ENCODE measurements around the gene MYH7B. TPM values are rescaled to one million over a fixed set of nuclear protein-coding genes. Genes with fewer than 3 reads are reported as not detected.
A peak's percentile ranks its signal among the peaks of the same experiment; 100 is the strongest.

The MYH7B gene
- total RNA-seq, 1 experiment from 2014 or later = 0.74 TPM

DNA sequence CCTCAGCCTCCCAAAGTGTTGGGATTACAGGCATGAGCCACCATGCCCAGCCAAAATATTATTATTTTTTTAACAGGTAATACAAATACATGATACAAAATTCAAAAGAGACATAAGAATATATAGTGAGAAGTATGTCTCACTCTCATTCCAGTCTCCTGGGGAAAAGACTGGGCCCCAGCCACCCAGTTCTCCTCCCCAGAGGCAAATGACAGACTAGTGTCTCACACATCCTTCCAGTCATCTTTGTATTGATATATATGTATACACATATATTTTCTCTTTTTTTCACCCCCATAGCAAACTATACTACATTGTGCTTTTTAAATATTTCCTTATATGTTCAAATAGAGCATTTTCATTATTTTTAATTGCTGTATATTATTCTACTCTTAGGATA, 8.3 kb upstream of the MYH7B start:
- Histone ChIP-seq H3K9ac (ENCODE audit: low read length) (no peak overlapping the region), H3K4me1 (ENCODE audit: control insufficient read depth in 1 of 2, insufficient read depth in 2 of 2, low read length in 2 of 2) (no peaks in the 10 kb centered on the region)
- CTCF ChIA-PET = no interaction called here

DNA sequence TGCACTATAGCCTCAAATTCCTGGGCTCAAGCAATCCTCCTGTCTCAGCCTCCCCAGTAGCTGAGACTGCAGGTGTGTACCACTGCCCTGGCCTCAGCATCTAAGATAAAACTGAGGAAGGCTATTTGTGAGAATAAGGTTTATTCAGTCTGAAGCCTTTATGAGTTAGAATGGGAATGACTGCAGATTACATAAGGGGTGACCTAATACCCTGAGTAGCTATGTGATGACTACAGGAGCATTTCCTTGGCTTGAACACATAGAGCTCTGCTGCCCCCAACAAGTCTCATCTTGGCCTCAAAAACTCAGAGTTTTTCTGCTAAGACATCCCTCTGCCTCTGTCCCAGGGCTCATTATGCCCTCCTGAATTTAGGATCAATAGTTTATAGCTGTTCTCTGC, 7.6 kb upstream of the MYH7B start:
- ATAC-seq (no peak), DNase-seq (ENCODE audit: low read depth, low spot score) (no peak)
- no peaks in the 10 kb centered on the region for H3K9me3 ChIP-seq (ENCODE audit: control insufficient read depth in 1 of 2, insufficient read depth in 1 of 2, low read depth in 1 of 2, low read length in 2 of 2)
- no peak overlapping the region for H3K9ac ChIP-seq (ENCODE audit: low read length)
- H3K27ac ChIP-seq (ENCODE audit: low read depth, low read length) = no peak overlapping the region
- peaks cover 5% of the 10 kb centered on the region for H3K79me2 ChIP-seq (ENCODE audit: insufficient read depth, low read length)
- H3K4me1 ChIP-seq (ENCODE audit: control insufficient read depth in 1 of 2, insufficient read depth in 2 of 2, low read length in 2 of 2) = no peaks in the 10 kb centered on the region; a peak in 1 of 4 replicates
- RAD21 ChIA-PET (ENCODE audit: low non-redundant PET in 1 of 2, low total read pairs in 2 of 2, uncharacterized antibody in 2 of 2, unreplicated experiment in 2 of 2) = no interaction called here
- no TSS peak for BruUV-seq (replicated peaks)
- H3K4me3 ChIP-seq (replicated peaks in 1 of 2; ENCODE audit: low read depth in 1 of 2, low read length in 2 of 2) = no peak overlapping the region
- no peaks in the 10 kb centered on the region for H4K20me1 ChIP-seq (ENCODE audit: insufficient read depth)
- TF ChIP-seq, protein P1, sequence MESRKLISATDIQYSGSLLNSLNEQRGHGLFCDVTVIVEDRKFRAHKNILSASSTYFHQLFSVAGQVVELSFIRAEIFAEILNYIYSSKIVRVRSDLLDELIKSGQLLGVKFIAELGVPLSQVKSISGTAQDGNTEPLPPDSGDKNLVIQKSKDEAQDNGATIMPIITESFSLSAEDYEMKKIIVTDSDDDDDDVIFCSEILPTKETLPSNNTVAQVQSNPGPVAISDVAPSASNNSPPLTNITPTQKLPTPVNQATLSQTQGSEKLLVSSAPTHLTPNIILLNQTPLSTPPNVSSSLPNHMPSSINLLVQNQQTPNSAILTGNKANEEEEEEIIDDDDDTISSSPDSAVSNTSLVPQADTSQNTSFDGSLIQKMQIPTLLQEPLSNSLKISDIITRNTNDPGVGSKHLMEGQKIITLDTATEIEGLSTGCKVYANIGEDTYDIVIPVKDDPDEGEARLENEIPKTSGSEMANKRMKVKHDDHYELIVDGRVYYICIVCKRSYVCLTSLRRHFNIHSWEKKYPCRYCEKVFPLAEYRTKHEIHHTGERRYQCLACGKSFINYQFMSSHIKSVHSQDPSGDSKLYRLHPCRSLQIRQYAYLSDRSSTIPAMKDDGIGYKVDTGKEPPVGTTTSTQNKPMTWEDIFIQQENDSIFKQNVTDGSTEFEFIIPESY (IDR thresholded peaks at IDR 0.05; ENCODE audit: extremely low read depth, insufficient replicate concordance, low read length) = no peak
- TF ChIP-seq RAD21 (IDR thresholded peaks at IDR 0.05; ENCODE audit: low read depth) = 0 out of 2 replicates have a peak, but pooled peaks have one; percentile 11
- H2AFZ ChIP-seq (ENCODE audit: low read depth, low read length, poor library complexity, severe bottlenecking) = no peak overlapping the region
- POLR2A ChIA-PET = no interaction called here
- CTCF ChIA-PET = interaction anchor here (0.8 kb wide), 1 partner anchor 75 kb away, joined by 3 read pairs; the partner anchor contains the start of gene GGT7
- no peaks in the 10 kb centered on the region for H3K9me2 ChIP-seq (ENCODE audit: insufficient read depth)
- no peak overlapping the region for H3K4me2 ChIP-seq (ENCODE audit: low read length)
- H3K36me3 ChIP-seq (ENCODE audit: control insufficient read depth in 1 of 2, insufficient read depth in 2 of 2, low read length in 2 of 2) = peaks cover 17 to 48% of the 10 kb centered on the region in 2 experiments; a peak in 3 of 4 replicates
- H3K27me3 ChIP-seq (ENCODE audit: insufficient read depth, low read length) = no peaks in the 10 kb centered on the region
- intact Hi-C loops (cut with micrococcal nuclease) = no loop called here

More for the DNA sequence above, 8.3 kb upstream of the MYH7B start:
- ATAC-seq = no peak
- Histone ChIP-seq H4K20me1 (ENCODE audit: insufficient read depth) (no peaks in the 10 kb centered on the region), H3K9me3 (ENCODE audit: control insufficient read depth in 1 of 2, insufficient read depth in 1 of 2, low read depth in 1 of 2, low read length in 2 of 2) (no peaks in the 10 kb centered on the region), H3K36me3 (ENCODE audit: control insufficient read depth in 1 of 2, insufficient read depth in 2 of 2, low read length in 2 of 2) (peaks cover 19 to 54% of the 10 kb centered on the region in 2 experiments), H3K4me3 (replicated peaks in 1 of 2; ENCODE audit: low read depth in 1 of 2, low read length in 2 of 2) (no peak overlapping the region), H3K9me2 (ENCODE audit: insufficient read depth) (no peaks in the 10 kb centered on the region), H3K79me2 (ENCODE audit: insufficient read depth, low read length) (no peaks in the 10 kb centered on the region; the same call in 1 of the 2 replicates), H2AFZ (ENCODE audit: low read depth, low read length, poor library complexity, severe bottlenecking) (no peak overlapping the region), H3K27me3 (ENCODE audit: insufficient read depth, low read length) (no peaks in the 10 kb centered on the region), H3K27ac (ENCODE audit: low read depth, low read length) (no peak overlapping the region), H3K4me2 (ENCODE audit: low read length) (no peak overlapping the region)
- TF ChIP-seq SRF (IDR thresholded peaks at IDR 0.05; ENCODE audit: low read depth) (no peak), EZH2 (IDR thresholded peaks at IDR 0.05) (no peak), EZH2phosphoT487 (IDR thresholded peaks at IDR 0.05; ENCODE audit: borderline replicate concordance) (no peak), TCF7L2 (IDR thresholded peaks at IDR 0.05; ENCODE audit: borderline replicate concordance, extremely low read depth, insufficient read depth, insufficient read length) (no peak)
- TF ChIP-seq, protein P2, sequence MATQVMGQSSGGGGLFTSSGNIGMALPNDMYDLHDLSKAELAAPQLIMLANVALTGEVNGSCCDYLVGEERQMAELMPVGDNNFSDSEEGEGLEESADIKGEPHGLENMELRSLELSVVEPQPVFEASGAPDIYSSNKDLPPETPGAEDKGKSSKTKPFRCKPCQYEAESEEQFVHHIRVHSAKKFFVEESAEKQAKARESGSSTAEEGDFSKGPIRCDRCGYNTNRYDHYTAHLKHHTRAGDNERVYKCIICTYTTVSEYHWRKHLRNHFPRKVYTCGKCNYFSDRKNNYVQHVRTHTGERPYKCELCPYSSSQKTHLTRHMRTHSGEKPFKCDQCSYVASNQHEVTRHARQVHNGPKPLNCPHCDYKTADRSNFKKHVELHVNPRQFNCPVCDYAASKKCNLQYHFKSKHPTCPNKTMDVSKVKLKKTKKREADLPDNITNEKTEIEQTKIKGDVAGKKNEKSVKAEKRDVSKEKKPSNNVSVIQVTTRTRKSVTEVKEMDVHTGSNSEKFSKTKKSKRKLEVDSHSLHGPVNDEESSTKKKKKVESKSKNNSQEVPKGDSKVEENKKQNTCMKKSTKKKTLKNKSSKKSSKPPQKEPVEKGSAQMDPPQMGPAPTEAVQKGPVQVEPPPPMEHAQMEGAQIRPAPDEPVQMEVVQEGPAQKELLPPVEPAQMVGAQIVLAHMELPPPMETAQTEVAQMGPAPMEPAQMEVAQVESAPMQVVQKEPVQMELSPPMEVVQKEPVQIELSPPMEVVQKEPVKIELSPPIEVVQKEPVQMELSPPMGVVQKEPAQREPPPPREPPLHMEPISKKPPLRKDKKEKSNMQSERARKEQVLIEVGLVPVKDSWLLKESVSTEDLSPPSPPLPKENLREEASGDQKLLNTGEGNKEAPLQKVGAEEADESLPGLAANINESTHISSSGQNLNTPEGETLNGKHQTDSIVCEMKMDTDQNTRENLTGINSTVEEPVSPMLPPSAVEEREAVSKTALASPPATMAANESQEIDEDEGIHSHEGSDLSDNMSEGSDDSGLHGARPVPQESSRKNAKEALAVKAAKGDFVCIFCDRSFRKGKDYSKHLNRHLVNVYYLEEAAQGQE (IDR thresholded peaks at IDR 0.05; ENCODE audit: low read depth) = no peak
- RAD21 ChIA-PET (ENCODE audit: low non-redundant PET in 1 of 2, low total read pairs in 2 of 2, uncharacterized antibody in 2 of 2, unreplicated experiment in 2 of 2) = no interaction called here
- POLR2A ChIA-PET = no interaction called here
- BruUV-seq (replicated peaks) = no TSS peak
- intact Hi-C loops (cut with micrococcal nuclease) = no loop called here
- DNase-seq (ENCODE audit: low read depth, low spot score) = no peak
